Transverse colon (tissue), 3 donors: ENCODE measurements around the gene CRACDL.

Source experiments
- POLR2A ChIP-seq: fragments of 450-650 bp; IDR thresholded peaks from one replicate; pipeline ENCODE4 v1.6.1; 2016; ENCODE audit warnings: antibody characterized with exemption, mild to moderate bottlenecking, moderate library complexity
- TF ChIP-seq, protein P1 (sequence below), 5 experiments: fragments of 200-600 bp in 3 of 5; fragments of 450-650 bp in 2 of 5; sonication (generic) in 3 of 5; IDR thresholded peaks; 1 replicate in 2 of 5; 2 replicates in 3 of 5; pipeline ENCODE4 v1.5.1; 2016 to 2017; ENCODE audit warnings: antibody characterized with exemption in 5 of 5, inconsistent platforms in 3 of 5, mild to moderate bottlenecking in 2 of 5, moderate library complexity in 1 of 5

DNA sequence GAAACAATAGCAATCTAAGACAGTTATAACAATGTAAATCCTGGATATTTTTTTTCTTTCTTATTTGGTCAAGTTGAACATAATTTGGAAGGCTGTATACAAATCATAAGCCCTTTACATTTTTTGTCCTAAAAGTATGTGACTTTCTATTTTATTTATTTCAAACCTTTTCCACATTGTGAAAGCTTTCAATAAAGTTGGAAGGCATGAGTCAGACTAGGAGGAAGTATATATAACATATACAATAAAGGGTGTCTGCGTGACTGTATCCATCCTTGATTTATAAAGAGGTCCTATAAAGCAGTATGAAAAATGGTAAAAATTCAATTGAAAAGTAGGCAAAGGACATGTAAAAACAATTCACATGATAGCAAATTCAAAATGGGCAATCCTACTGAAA, 44.4 kb downstream of the CRACDL start:
- TF ChIP-seq POLR2A: no peak
- TF ChIP-seq, protein P1, sequence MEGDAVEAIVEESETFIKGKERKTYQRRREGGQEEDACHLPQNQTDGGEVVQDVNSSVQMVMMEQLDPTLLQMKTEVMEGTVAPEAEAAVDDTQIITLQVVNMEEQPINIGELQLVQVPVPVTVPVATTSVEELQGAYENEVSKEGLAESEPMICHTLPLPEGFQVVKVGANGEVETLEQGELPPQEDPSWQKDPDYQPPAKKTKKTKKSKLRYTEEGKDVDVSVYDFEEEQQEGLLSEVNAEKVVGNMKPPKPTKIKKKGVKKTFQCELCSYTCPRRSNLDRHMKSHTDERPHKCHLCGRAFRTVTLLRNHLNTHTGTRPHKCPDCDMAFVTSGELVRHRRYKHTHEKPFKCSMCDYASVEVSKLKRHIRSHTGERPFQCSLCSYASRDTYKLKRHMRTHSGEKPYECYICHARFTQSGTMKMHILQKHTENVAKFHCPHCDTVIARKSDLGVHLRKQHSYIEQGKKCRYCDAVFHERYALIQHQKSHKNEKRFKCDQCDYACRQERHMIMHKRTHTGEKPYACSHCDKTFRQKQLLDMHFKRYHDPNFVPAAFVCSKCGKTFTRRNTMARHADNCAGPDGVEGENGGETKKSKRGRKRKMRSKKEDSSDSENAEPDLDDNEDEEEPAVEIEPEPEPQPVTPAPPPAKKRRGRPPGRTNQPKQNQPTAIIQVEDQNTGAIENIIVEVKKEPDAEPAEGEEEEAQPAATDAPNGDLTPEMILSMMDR (IDR thresholded peaks at IDR 0.05): no peak
